Coronary artery (tissue), 2 donors: ENCODE data around the gene CXCL16.

ENCODE experiments used
- DNase-seq: peaks from one replicate; pipeline ENCODE4 v3.0.0-alpha.2; 2017; ENCODE audit warnings: low spot score
- H3K27ac ChIP-seq, 2 donors: fragments of 200-600 bp; sonication (generic); one replicate each; pipeline ENCODE4 v1.5.1; 2016 to 2019
- H3K4me3 ChIP-seq: fragments of 200-600 bp; sonication (generic); 2 replicates; pipeline ENCODE4 v1.5.1; 2016; ENCODE audit warnings: mild to moderate bottlenecking, moderate library complexity
- TF ChIP-seq, protein P1 (sequence below): fragments of 200-600 bp; sonication (generic); IDR thresholded peaks from one replicate; pipeline ENCODE4 v1.5.1; 2019; ENCODE audit warnings: antibody characterized with exemption

CXCL16 gene

DNA sequence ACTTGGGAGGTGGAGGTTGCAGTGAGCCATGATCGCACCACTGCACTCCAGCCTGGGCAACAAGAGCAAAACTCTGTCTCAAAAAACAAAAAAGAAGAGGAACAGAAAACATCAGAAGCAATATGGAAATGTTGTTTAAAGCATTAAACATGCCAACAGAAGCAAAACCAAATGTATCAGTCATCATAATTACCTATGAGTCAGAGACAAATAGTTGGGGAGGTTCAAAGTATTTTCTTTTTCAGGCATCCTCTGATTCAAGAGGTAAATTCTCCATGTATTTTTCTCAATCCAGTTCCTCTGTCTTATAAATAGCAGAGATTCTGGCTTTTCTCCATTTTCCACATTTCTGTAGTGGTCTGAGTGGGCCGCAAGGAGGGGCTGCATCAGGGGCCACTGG lies 29.9 kb upstream of the CXCL16 start:
- TF ChIP-seq, protein P1, sequence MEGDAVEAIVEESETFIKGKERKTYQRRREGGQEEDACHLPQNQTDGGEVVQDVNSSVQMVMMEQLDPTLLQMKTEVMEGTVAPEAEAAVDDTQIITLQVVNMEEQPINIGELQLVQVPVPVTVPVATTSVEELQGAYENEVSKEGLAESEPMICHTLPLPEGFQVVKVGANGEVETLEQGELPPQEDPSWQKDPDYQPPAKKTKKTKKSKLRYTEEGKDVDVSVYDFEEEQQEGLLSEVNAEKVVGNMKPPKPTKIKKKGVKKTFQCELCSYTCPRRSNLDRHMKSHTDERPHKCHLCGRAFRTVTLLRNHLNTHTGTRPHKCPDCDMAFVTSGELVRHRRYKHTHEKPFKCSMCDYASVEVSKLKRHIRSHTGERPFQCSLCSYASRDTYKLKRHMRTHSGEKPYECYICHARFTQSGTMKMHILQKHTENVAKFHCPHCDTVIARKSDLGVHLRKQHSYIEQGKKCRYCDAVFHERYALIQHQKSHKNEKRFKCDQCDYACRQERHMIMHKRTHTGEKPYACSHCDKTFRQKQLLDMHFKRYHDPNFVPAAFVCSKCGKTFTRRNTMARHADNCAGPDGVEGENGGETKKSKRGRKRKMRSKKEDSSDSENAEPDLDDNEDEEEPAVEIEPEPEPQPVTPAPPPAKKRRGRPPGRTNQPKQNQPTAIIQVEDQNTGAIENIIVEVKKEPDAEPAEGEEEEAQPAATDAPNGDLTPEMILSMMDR = no peak
- H3K27ac ChIP-seq = no peak overlapping the region
- H3K4me3 ChIP-seq = no peak overlapping the region
- no peak for DNase-seq

DNA sequence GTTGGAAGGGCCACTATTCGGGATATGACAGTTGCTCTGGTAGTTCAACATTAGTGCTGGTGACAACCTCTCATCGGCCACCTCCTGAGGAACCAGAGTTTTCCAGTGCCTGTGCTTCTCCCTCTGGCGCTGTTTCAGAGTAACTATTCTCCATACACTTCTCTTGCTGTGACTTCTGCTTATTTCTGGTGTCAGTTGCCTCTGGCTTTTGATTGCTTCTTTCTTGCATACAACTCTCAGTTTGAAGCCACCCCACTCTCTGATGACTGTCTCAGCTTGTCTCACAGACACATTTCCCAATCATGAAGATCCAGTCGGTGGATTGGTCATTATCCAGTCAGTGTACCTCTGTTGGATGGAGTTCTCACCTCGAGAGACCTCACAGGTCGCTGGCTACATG lies 28.6 kb upstream of the CXCL16 start:
- H3K4me3 ChIP-seq = no peak overlapping the region
- TF ChIP-seq, protein P1 = no peak
- no peak for DNase-seq
- peak overlapping the region in 1 of 2 donors; percentile 8 for H3K27ac ChIP-seq

DNA sequence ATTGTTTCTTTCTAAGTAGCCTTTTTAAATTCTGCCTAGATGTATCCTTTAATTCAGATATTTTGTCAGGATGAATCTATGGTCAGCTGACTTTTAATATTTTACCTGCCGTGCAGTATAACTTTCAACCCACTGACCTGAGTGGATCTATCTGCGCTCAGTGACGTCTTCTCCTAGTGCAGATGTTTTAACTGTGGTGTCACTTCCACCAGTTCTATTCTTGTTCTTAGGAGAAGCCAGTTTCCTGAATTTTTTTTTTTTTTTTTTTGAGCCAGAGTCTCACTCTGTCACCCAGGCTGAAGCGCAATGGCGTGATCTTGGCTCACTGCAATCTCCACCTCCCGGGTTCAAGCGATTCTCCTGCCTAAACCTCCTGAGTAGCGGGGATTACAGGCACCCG lies 27.0 kb upstream of the CXCL16 start:
- no peak for DNase-seq
- peak overlapping the region in 1 of 2 donors; percentile 17 for H3K27ac ChIP-seq
- H3K4me3 ChIP-seq = no peak overlapping the region
- TF ChIP-seq, protein P1 = no peak

DNA sequence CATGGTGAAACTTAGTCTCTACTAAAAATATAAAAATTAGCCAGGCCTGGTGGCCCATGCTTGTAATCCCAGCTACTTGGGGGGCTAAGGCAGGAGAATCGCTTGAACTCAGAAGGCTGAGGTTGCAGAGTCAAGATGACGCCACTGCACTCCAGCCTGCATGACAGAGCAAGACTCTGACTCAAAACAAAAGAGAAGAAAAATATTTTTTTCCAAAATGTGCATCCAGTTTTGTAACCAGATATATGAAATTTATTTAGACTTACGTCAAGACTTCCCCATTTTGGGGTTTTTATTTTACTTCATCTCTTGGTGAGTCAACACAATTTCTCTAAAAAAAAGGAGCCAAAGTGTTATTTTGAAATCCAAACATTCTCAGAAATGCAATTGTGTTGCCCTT lies 26.5 kb upstream of the CXCL16 start:
- TF ChIP-seq, protein P1 = no peak
- DNase-seq = no peak
- H3K27ac ChIP-seq = peak overlapping the region in 1 of 2 donors; percentile 70
- H3K4me3 ChIP-seq = no peak overlapping the region

DNA sequence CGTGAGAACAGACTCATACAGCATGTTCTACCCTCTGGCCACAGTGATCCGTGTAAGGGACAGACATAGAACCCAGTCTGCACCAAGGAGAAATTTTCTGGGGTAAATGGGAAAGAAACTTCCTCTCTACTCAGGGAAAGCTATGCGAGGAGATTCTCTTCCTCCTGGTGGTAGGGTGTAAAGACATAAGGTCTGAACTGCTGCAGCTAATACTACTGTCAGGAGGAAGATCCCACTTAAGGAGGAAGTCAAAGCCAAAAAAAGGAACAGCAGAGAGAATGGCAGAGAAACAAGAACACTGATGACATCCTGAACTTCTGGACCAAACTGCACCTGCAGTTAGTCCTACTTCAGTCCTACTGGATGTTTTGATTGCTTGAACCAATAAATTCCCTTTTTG lies 24.9 kb upstream of the CXCL16 start:
- TF ChIP-seq, protein P1 = no peak
- Histone ChIP-seq H3K27ac (peak overlapping the region in 1 of 2 donors; percentile 73), H3K4me3 (no peak overlapping the region)
- DNase-seq = no peak

DNA sequence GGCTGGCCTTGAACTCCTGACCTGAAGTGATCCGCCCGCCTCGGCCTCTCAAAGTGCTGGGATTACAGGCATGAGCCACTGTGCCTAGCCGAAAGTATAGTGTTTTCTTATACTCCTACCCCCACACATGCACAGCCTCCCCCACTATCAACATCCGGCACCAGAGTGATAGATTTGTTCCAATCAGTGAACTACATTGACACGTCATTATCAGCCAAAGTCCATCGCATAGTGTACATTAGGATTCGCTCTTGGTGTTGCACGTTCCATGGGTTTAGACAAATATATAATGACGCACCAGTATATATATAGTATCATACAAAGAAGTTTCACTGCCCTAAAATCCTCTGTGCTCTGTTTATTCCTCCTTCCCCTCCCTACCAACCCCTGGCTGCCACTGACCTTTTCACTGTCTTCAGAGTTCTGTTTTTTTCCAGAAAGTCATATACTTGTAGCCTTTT lies 20.1 kb upstream of the CXCL16 start:
- TF ChIP-seq, protein P1 = no peak
- Histone ChIP-seq H3K27ac (no peak overlapping the region), H3K4me3 (no peak overlapping the region)
- no peak for DNase-seq

DNA sequence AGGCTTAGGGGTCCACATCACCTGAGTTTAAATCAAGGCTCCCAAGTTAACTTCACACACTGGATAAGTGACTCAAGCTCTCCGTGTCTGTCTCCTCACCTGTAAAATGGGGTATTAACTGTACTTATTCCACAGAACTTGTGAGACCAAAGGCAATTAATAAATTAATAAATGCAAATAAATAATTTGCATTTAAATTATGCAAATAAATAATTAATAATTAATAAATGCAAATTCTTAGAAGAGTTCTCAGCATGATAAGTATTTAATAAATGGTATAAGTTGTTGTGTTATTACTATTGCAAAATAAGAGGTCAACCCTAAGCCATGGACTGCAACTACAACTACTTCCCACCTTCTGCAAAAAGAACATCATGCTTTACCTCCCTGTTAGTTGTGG lies 13.7 kb upstream of the CXCL16 start:
- no peak overlapping the region for H3K4me3 ChIP-seq
- DNase-seq = no peak
- TF ChIP-seq, protein P1 = no peak
- H3K27ac ChIP-seq = no peak overlapping the region
